G401 (cell line): Measurements from ENCODE around the gene IP6K2. TPM values are rescaled to one million over a fixed set of nuclear protein-coding genes. Genes with fewer than 3 reads are reported as not detected.

ENCODE experiments used
- DNase-seq: peaks from one replicate; pipeline ENCODE4 v3.0.0-alpha.2; 2015; ENCODE audit warnings: low spot score
- in situ Hi-C: cut with HindIII; loops from 2 replicates; pipeline ENCODE4 v1.10.0; 2016; ENCODE audit warnings: low sequenced_read_pairs, mixed read lengths
- total RNA-seq: library from RNA; depleted of rRNA; stranded (reverse); fragments of >200 nt; shearing (Covaris generic); gene quantifications from 2 replicates; pipeline ENCODE4 v1.2.3, GENCODE V29; 2014

Gene IP6K2
- total RNA-seq, 1 experiment from 2014 or later = 114 TPM

DNA sequence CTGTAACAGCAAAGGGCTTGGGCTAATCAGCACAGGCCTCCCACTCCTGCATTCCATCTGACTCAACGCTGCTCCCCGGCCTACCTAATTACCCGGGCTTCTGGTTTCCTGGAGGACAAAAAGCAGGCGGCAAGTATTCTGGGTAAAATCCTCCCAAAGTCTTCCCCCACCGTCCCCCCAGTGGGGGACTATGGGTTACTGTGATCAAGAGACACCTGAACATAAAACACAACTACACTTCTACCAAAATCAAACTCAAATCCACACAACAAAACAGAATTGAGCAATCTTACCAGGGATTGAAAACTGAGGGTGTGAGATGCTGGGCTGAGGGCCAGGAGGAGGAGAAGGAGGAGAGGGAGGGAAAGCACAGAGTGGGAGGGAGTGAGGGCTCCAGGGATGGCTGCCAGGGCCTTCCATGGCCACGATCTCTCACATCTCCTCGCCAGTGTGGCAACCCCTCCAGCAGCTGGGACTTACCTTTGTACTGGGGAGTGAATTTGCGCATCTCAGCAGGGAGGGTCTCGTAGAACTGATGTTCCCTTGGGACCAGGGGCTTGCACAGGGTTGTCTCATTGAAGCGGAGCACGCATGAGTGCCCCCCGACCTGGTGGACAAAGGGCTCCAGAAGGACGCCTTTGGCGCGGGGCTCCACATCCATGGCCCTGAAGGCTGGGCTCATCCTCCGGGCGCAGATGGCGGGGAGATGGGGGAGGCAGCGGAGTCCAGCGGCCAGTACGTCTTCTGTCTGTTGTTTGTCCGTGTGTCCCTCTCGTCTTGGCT is 22.2 kb downstream of the IP6K2 start:
- peak; percentile 79 for DNase-seq

DNA sequence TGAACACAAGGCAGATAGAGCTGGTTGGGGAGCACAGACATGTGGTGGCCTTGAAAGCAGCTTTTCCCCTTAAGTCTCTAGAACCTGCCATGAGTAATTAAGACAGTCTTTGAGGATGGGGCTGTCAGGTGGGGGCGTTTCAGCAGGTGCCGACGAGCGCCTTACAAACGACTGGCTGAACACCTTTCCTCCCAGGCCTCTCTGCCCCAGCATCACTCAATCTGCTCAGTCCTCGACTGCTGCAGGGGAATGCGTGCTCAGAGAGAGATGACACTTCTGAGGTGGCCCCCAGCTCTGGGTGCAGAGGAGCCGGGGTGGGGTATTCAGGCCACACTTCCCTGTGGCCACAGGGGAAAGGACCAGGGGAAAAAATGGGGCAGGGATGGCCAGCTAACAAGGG is 23.2 kb downstream of the IP6K2 start:
- DNase-seq = no peak
- in situ Hi-C loops = no loop called here

More for the DNA sequence above, 22.2 kb downstream of the IP6K2 start:
- in situ Hi-C loops = no loop called here

DNA sequence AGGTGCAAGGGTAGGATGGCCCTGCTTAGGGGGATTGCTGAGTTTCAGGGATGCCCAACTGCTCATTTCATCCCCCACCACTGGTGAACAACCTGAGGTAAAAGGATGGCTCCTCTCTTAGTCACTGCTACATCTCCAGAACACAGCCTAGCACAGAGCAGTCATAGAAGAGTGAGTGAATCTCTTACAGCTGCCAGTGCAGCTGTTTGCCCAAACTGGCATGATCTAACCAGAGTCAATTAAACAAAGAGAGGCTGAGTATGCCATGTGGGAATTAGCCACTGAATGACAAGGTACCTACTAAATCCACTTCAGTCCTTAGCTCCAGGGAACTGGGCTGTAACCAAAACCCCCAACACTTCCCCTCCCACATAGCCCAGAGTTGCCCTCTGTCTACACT is 24.5 kb downstream of the IP6K2 start:
- no peak for DNase-seq
- in situ Hi-C loops = no loop called here

DNA sequence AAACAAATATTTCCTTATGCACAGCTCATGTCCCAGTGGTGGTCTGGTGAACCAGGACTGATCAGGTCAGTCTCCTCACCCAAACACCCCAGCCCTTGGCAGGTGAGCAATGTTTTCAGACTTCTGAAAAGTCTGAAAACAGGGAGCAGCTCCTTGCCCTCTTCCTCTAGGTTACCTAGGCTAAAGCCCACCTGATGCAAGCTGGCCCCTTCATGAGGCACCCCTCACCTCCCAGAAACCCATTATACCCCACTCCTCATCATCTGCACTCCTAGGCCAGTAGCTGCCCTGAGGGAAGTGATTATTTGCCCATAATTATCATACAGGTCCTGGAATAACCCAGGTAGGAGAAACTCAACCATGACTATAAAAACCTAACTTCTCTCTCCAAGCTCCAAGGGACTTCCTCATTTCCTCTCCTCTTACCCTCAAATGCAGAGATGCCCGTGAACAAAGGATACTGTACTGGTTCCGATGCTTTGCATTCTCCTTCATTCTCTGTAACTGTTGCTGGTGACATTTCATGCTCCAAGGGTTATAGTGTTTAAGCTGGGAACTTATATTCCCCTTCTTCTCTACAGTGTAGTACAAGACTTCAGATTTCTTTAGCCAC is 26.1 kb downstream of the IP6K2 start:
- in situ Hi-C loops = no loop called here
- no peak for DNase-seq

DNA sequence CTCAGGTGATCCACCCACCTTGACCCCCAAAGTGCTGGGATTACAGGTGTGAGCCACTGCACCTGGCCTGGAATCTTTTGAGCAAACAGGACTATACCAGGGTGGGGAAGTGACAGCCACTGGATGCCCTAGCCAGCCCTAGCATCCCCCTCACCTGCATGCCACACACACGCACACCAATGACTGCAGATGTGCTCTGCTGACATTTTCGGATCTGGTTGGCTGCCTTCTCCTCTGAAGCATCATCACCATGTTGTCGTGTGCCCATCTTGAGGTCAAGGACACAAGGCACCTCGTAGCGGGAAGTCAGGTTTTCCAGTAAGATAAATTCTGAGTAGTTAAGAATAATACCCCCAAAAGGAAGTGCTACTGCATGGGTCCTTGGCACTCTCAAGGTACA is 27.6 kb downstream of the IP6K2 start:
- in situ Hi-C loops = no loop called here
- DNase-seq = no peak

DNA sequence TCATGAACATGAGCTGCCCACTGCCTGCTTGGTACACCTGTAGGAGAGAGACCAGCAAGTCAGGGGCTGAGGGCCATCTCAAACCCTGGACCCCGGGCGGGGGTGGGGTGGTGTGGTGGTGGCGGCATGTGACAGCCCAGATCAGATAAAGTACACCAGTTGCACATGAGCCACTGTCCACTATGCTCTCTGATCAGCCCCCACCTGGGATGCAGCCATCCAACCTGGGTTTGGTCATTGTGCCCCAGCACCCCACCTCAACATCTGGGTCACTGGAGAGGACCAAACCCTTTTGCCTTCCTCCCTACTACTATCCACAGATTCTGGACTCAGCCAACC is 28.3 kb downstream of the IP6K2 start:
- in situ Hi-C loops = no loop called here
- DNase-seq = no peak

DNA sequence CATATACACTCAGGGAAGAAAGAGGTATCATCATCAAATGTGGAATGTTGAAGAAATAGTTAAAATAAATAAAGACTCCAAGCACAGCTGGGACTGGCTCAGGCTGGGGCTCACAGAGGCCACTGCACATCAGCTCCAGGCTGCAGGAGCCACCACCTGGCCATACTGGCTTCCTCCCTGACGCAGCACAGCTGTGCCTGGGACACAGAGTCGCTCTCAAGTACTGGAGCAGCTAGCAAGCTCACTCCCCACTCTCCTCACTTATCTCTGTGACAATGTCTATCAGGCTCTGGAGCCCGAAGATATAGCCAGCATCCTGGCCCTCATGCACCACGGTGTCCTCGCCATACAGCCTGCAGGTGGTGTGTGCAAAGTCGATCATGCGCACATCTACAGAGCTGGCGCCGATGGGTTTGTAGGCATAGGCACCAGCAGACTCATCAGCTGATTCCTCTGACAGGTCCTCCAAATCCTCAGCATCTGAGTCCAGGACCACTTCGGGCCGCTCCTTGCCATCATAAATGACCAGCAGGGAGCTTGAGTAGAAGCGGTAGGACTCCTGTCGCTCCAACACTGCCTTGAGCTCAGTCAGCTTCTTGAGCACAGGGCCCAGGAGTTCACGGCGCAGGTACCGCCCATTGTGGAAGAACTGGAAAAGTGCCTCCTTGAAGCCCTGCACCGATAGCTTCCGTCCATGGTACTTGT is 28.8 kb downstream of the IP6K2 start:
- in situ Hi-C loops = no loop called here
- DNase-seq = no peak

DNA sequence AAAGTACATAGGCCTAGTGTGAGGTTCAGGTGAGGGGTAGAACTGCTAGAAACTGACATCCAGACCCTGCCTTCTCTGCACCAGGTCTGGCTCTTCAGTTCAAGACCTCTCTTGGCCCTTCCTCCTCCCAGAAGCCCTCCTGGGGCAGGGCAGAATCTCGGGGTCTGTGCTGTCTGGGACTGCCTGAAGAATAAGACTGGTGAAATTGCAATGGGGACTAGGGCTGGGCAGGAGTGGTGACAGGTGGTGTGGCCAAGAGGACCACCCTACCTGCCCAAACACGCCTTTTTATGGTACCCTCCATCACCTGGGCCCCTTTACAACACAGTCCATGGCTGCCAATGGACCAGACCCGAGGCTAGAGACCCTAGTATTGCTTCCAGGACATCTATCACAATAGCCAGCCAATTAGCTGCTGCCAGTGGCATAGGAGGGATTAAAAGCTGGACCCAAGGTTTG is 29.8 kb downstream of the IP6K2 start:
- no peak for DNase-seq
- in situ Hi-C loops = no loop called here

DNA sequence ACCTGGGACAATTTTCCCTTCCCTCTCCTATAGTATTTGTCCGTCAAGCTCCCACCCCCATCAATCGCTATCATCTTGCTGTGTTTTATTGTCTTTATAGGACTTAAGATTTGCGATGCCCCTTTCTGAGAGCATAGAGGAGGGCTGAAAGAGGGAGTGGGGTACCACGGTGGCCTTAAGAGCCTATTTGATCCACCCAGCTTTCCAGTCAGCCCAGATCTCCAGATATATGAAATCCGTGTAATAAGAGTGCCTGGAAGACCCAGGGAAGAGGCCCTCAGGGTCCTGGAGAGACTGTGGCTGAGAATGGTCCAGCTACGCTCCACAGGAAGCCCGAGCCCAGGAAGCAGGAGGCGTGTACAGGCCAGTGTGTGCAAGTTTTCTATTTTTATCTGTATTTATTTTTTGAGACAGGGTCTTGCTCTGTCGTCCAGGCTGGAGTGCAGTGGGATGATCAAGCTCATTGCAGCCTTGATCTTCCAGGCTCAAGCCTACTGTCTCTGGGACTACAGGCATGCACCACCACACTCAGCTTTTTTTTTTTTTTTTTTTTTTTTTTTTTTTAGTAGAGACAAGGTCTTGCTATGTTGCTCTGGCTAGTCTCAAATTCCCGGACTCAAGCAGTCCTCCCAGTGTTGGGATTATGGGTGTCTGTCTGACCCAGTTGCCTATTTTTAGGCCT is 30.3 kb downstream of the IP6K2 start:
- in situ Hi-C loops = no loop called here
- DNase-seq = peak; percentile 27

DNA sequence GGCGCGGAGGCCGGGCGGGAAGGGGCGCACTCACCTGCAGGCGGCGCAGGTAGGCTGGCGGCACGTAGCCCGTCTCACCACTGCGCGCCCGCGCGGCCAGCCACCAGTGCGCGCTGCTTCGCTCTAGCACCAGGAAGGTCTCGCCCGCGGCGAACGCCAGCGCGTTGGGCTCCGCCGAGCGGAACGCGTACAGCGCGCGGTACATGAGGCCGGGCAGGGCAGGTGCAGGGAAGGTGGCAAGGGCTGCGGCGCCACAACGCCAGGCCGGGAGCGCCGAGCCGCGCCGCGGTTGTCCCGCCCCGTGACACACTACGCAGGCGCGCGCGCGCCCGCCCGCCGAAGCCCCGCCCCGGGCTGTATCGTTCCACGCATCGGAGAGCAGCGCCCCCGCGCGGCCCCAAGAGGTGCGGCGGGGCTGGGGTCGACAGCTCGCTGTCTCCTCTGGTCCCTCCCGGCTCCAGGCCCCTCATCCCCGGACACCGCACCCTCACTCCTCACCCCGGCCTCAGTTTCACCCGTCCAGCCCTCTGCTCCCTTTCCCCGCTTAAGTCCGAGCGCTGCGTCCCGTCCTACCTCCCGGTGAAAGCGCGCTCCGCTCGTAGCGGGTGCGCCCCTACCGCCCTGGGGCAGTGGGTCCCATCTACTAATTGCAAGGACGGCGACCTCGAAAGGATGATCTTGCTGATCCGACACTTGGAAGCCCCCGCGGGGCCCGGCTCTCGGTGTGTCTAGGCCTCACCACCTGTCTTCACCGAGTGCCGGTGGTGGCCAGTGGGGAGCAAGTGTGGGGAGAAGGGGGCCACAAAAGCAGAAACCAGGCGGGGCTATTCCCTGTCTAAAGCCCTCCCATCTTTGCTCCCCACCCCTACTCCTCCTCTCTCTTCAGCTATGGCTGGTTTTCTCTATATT is 31.2 kb downstream of the IP6K2 start, which contains the start of gene NCKIPSD:
Gene NCKIPSD, minus strand, starts transcription at position 313 of the 909 bp plus-strand sequence. Its CDS starts 108 bp downstream, at position 205.
- in situ Hi-C loops = no loop called here
- peak; percentile 81 for DNase-seq

DNA sequence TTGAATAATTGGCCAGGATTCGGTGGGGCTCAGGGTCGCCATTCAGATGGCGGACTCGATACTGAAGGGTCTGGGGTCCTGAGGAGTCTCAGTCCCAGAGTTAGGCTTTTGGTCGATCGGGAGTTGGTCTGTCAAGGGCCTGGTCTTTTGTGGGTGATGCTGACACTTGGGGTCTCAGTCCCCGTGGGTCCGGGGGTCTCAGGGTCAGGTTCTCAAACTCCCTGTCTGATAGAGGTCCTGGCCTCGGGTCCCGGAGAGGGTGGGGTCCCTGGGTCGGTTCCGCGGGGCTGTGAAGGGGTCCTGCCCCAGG is 31.8 kb downstream of the IP6K2 start:
- no peak for DNase-seq
- in situ Hi-C loops = no loop called here

DNA sequence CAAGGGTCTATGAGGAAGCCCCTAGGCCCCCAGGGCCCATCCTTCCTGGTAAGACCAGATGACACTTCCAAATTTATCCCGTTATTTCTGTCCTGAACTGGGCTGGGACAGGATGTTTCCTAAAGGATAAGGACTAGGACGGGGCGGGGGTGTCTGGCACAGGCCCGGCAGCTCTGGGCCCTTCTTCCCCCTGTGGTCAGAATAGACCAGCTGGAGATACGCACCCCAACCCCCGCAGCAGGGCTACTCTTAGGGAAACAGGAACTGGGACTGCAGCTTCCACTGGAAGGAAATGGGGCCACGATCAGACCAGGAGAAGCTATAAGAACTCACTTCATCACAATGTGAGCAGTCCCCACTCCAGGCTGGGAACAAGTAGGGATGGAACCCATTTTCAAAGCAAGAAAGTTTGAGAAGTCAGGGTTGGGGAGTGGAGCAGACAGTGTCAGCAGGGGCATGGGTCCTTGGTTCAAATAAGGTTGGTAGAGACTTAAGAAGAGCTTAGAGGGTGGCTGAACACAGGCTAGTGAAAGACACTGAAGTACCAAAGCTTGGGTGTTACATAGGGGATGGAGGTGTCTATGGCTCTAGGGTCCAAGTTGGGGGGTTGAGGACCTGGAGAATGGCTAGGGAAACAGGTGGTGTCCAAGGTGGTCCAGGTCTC is 32.4 kb downstream of the IP6K2 start:
- DNase-seq = peak; percentile 33
- in situ Hi-C loops = no loop called here

DNA sequence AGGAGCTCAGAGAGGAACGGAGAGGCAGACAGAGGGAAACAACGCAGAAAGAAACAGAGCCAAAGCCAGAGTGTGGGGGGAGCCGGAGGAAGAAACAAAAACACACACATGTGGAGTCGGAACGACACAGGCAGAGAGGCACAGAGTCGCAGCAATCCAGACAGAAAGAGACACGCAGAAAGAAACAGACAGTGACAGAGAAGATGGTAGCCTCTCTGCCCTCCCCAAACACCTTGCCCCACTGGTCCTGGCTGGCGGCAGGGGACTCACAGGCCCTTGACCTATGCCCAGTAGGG is 33.0 kb downstream of the IP6K2 start:
- in situ Hi-C loops = no loop called here
- DNase-seq = no peak

DNA sequence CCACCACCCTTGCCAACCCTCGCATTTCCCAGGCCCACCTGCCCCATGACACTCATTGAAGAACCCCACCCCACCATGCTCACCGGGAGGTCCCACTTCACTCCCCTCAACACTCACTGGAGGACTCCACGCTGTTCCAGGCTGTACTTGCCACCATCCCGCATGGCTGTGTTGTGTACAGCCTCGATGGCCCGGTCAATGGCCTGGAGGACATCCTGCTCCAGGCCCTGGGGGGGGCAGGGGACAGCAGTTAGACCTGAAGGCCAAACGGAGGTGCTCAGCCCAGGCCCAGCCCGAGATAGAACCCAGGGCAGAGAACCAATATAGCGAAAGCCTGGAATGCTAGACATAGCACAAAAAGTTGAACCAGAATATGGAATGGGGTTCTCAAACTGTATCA is 34.2 kb downstream of the IP6K2 start:
- in situ Hi-C loops = no loop called here

DNA sequence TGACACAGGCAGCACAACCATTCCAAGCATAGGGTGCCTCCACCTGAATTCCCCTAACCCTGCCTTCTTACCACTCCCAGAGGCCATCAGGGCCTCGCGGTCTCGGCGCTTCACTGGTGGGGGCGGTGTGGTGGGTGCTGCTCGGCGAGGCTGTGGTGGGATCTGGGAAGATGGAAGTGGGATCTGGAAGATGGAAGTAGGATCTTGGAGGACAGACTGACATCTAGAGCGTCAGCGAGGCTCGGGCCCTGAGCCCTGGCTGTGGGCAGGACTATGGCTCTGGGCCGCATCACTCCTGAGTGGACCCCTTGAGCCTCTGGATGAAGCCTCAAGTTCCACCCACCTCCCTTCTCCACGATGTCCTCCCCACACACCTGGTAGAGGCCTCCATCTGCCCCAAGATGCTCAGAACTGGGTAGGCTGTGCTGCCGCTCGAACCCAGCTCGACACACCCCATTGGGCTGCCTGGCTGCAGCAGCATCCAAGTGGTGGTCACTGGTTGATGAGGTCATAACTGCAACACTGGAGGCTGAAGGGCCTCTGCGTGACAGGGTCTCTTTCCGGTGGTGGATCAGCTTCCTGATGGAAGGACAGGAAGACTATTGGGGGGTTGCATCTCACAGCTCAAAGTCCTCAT is 34.9 kb downstream of the IP6K2 start:
- in situ Hi-C loops = no loop called here
- no peak for DNase-seq

More for the DNA sequence above, 34.2 kb downstream of the IP6K2 start:
- no peak for DNase-seq

DNA sequence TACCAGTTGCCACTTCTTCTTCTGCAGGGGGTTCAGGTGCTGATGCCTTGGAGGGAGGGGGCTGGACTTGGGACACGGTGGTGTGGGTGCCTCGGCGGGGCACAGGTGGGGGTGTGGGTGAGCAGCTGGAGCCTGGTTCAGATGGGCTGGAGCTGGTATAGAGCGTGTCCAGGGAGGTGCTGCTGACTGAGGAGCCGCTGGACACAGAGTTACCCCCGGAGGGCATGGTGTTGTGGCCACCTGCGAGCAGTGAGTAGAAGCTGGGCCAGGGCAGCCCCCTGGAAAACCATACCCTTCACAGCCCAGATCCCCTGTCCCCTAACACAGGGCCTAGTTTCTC is 35.5 kb downstream of the IP6K2 start:
- DNase-seq = no peak
- in situ Hi-C loops = no loop called here

DNA sequence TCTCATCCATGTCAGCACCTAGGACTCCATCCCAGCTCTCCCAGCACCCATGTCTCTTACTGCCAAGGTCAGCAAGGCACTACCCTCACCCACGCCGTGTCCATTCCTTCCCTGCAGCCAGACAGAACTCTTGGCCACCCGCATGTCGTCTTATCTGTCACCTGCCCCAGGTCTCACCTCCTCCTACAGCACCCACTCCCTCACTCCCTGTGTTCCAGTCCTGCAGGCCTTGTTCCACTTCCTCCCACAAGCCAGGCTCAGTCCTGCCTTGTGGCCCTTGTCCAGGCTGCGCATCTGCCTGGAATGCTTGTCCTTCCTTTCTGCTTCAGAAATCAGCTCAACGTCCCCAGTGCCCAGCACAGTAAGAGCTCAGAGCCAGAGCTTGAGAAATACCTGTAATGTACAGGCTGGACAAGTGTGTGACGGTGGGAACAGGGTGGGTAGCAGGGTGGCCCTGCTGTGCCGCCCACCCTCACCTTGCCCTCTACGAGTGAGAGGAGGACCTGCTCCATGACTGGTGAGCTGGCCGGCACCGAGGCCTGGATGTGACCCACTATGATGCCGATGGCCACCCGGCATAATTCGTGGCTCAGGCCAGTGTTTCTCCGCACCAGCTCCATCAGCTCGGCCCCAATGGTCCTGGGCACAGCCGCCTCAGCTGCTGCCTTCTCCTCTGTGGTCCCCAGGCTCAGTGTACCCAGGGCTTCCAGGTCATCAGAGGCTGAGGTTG is 36.0 kb downstream of the IP6K2 start:
- in situ Hi-C loops = no loop called here

More for the DNA sequence above, 36.0 kb downstream of the IP6K2 start:
- no peak for DNase-seq
